ENCODE measurements around the gene MAU2. TPM values are rescaled to one million over a fixed set of nuclear protein-coding genes. Genes with fewer than 3 reads are reported as not detected.
A peak's percentile ranks its signal among the peaks of the same experiment; 100 is the strongest.

Gene MAU2
- total and polyA plus RNA-seq, 2 of the 13 experiments (the other 11 are each of a cell fraction or from before 2014, with no cell fraction given): 16.8 to 33.8 TPM

- TF ChIP-seq ZNF788 (CRISPR knock-in tag; IDR thresholded peaks at IDR 0.05; ENCODE audit: borderline replicate concordance) (no peak), ZNF768 (CRISPR knock-in tag; IDR thresholded peaks at IDR 0.05) (0 out of 2 replicates have a peak, but pooled peaks have one; percentile 5), ZNF121 (CRISPR knock-in tag; IDR thresholded peaks at IDR 0.05) (no peak), SNAPC2 (CRISPR knock-in tag; IDR thresholded peaks at IDR 0.05) (no peak), MTA1 (CRISPR knock-in tag; IDR thresholded peaks at IDR 0.05; ENCODE audit: borderline replicate concordance) (no peak), HMGA1 (CRISPR knock-in tag; conservative IDR thresholded peaks at IDR 0.05) (no peak), IRF2 (CRISPR knock-in tag; IDR thresholded peaks at IDR 0.05) (no peak), HES4 (CRISPR knock-in tag; IDR thresholded peaks at IDR 0.05; ENCODE audit: borderline replicate concordance) (no peak), ZNF703 (CRISPR knock-in tag; IDR thresholded peaks at IDR 0.05; ENCODE audit: borderline replicate concordance) (0 out of 2 replicates have a peak, but pooled peaks have one; percentile 20), SMC3 (IDR thresholded peaks at IDR 0.05; ENCODE audit: low read length) (no peak), ZNF256 (CRISPR knock-in tag; conservative IDR thresholded peaks at IDR 0.05) (no peak), ARID5B (CRISPR knock-in tag; IDR thresholded peaks at IDR 0.05) (no peak), ZNF326 (CRISPR knock-in tag; IDR thresholded peaks at IDR 0.05; ENCODE audit: borderline replicate concordance) (no peak), ZNF737 (CRISPR knock-in tag; IDR thresholded peaks at IDR 0.05; ENCODE audit: borderline replicate concordance) (no peak), ZNF562 (CRISPR knock-in tag; IDR thresholded peaks at IDR 0.05; ENCODE audit: borderline replicate concordance) (no peak), SKI (IDR thresholded peaks at IDR 0.05; ENCODE audit: partially characterized antibody) (no peak), ZNF3 (CRISPR knock-in tag; IDR thresholded peaks at IDR 0.05) (no peak), EHMT2 (IDR thresholded peaks at IDR 0.05; ENCODE audit: borderline replicate concordance, low read depth, low read length) (no peak), STAT6 (CRISPR knock-in tag; IDR thresholded peaks at IDR 0.05; ENCODE audit: borderline replicate concordance) (no peak), XRCC5 (optimal IDR thresholded peaks at IDR 0.05; ENCODE audit: low read length) (peak; percentile 24), ZNF180 (CRISPR knock-in tag; IDR thresholded peaks at IDR 0.05; ENCODE audit: borderline replicate concordance, low read depth) (no peak), ZBTB33 (CRISPR knock-in tag; IDR thresholded peaks at IDR 0.05) (no peak), RBAK (CRISPR knock-in tag; IDR thresholded peaks at IDR 0.05) (no peak), ZNF274 (CRISPR knock-in tag; IDR thresholded peaks at IDR 0.05) (no peak), ZNF850 (CRISPR knock-in tag; conservative IDR thresholded peaks at IDR 0.05) (no peak)
These were observed 530 bp downstream of the MAU2 start (continued) for GRCh38 chr19:19321141-19321577.

Data from HepG2 (cell line).